ELF-1 (cell line): ENCODE measurements around the gene KLHL30.

Experiments used
- DNase-seq: peaks from one replicate; pipeline ENCODE4 v3.0.0-alpha.2; 2016; ENCODE audit warnings: low read depth, low spot score

Gene KLHL30

DNA sequence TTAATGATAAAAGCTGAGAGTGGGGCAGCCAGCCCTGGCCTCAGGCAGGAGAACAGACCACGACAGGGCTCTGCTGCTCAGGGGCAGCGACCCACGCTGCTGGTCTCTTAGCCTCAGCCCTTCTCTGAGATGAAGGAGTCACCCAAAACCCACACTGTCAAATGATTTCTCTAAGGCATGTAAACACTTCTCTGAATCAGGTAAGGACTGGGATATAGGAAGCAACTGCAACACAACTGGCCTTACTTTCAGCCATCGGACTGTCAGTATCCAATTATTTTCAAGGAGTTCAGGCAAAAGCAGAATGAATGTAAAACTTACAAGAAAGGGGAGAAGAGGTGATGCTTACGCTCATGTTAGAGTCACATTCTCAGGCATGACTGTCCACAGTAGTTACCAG lies 42.1 kb downstream of the KLHL30 start:
- DNase-seq, result no peak

DNA sequence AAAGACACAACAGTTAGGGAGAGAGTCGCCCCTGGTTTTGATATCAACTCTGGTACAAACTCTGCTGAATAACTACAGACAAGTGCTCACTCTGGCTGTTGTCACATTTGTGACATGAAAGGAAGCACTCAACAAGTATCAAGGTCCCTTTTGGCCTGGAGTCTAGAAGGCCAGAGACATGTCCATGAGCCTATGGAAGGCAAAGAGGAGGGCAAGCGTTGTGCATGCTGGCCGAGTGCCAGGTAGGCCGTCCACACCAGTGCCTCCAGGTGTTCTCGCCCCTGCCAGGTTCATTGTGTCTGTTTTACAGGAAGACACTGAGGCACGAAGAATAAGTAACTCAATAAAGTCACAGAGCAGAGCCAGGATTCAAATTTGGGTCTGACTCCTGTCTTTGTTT lies 43.9 kb downstream of the KLHL30 start:
- DNase-seq, result no peak

DNA sequence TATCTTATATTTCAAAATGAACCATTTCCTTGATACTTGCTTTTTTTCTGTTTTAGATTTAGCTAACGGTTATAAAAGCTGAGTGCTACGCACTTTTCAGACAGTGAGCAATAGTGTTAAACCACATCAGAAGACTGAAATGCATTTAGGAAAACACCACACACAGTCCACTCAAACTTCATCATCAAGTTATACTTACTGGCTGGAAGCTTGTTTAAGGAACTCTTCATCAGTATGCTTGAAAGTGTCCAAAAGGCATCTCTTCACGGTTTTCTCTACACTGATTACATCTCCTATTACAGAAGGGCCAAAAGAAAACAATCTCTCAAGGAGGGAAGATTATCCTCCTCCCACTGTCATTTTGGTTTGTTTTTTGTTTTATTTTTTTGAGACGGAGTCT lies 45.4 kb downstream of the KLHL30 start:
- no peak for DNase-seq

DNA sequence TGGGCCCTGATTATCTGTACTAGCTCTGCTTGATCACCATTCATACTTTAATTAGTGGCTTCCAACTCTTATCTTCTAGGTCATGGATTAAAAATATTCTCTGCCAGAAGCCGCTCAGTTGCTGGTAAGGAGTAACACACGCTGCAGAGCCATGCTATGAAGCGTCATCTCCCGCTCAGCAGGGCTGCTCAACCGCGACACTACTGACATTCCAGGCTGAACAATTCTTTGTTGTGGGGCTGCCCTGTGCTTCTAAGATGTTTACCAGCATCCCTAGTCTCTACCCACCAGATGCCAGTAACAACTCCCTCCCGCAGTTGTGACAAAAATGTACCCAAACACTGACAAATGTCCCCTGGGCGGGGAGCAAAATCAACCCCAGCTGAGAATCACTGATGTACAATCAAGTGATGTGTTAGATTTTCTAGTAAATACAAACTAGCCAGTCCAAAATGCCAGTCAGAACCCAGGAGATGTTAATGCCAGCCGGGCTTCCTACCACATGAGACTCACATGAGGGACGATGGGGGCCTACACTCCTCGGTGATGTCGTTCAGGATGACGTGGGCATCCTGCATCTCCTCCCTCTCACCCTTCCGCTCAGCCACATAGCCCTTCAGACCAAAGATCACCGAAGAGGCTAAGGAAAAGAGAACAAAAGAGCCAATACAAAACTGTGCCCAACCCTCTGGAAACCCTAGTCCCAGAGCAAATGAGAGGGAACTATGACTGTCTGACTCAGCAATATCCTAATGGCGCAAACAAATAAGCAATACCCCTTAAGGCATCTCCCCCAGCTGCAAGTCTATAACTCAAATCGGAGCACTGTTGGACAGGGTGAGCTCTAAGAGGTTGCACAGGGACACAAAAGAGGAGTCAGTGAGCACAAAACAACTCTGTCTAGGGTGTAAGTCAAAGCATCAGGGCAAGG lies 49.4 kb downstream of the KLHL30 start:
- DNase-seq, result no peak

DNA sequence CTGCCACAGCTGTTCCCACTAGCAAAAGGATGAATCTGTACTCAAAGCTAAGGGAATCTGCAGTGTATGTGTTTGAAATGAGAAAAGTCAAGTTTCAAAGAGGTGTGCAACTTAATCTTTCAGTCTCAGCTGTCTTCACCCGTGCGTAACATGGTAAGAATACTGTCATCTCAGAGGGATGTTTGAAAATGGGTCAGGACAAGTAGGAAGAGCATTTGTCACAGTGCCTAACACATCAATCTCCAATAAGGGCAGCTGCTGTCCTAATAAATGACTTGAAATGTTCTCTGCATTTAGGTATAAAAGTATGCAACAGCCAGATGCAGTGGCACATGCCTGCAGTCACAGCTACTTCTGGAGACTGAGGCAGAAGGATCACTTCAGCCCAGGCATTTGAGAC lies 52.0 kb downstream of the KLHL30 start:
- DNase-seq, result no peak
